ENCODE measurements around the gene PRRG3.
"Not testable (repeated sequence)": the region's sequence is repeated elsewhere in the genome, so short reads cannot be mapped to it uniquely, and the experiment has no call there.

PRRG3 gene

GRCh38 chrX:151694661-151695582 is at the start of gene PRRG3:
TSS of gene PRRG3 (plus strand) at chrX:151695458. CDS start at chrX:151698815, 3,357 bp downstream.
- DNase-seq: no peak

- no peak for DNase-seq
These were observed 20.0 kb upstream of the PRRG3 start for GRCh38 chrX:151675121-151675746.

GRCh38 chrX:151676196-151676595 is 19.1 kb upstream of the PRRG3 start:
- DNase-seq: no peak

GRCh38 chrX:151679798-151680402 is 15.4 kb upstream of the PRRG3 start:
- no peak for DNase-seq

GRCh38 chrX:151680805-151681204 is 14.5 kb upstream of the PRRG3 start:
- peak; percentile 26 for DNase-seq

GRCh38 chrX:151687635-151688034 is 7.6 kb upstream of the PRRG3 start:
- no peak for DNase-seq

GRCh38 chrX:151688695-151689094 is 6.6 kb upstream of the PRRG3 start:
- no peak for DNase-seq

- no peak for DNase-seq
These were observed 2.4 kb upstream of the PRRG3 start for GRCh38 chrX:151692825-151693224.

- DNase-seq: no peak
These were observed 1.1 kb upstream of the PRRG3 start for GRCh38 chrX:151694121-151694520.

- DNase-seq: no peak
These were observed 504 bp downstream of the PRRG3 start for GRCh38 chrX:151695583-151696340.

GRCh38 chrX:151697082-151697481 is 1.8 kb downstream of the PRRG3 start:
- not testable (repeated sequence) for DNase-seq

- no peak for DNase-seq
These were observed 2.3 kb downstream of the PRRG3 start for GRCh38 chrX:151697522-151697921.

- DNase-seq: no peak
These were observed 3.2 kb downstream of the PRRG3 start for GRCh38 chrX:151698485-151698884.

- DNase-seq: no peak
These were observed 4.5 kb downstream of the PRRG3 start for GRCh38 chrX:151699746-151700145.

- no peak for DNase-seq
These were observed 5.3 kb downstream of the PRRG3 start for GRCh38 chrX:151700581-151700980.

GRCh38 chrX:151701071-151701470 is 5.8 kb downstream of the PRRG3 start:
- DNase-seq: no peak

GRCh38 chrX:151701531-151701930 is 6.3 kb downstream of the PRRG3 start:
- no peak for DNase-seq

- no peak for DNase-seq
These were observed 6.9 kb downstream of the PRRG3 start for GRCh38 chrX:151702026-151702714.

- DNase-seq: no peak
These were observed 7.6 kb downstream of the PRRG3 start for GRCh38 chrX:151702741-151703340.

- DNase-seq: no peak
These were observed 8.2 kb downstream of the PRRG3 start for GRCh38 chrX:151703487-151703886.

GRCh38 chrX:151704041-151704663 is 8.9 kb downstream of the PRRG3 start:
- no peak for DNase-seq
